Adrenal gland (tissue), 5 donors: ENCODE measurements around the gene MCU.

ENCODE experiments used
- CTCF ChIP-seq, 6 experiments: fragments of 450-650 bp in 4 of 6; fragments of 200-600 bp in 2 of 6; sonication (generic) in 1 of 6; IDR thresholded peaks; 1 replicate in 5 of 6; 2 replicates in 1 of 6; pipeline versions ENCODE4 v1.5.1 to v1.8.0; 2016 to 2021; ENCODE audit warnings: antibody characterized with exemption in 6 of 6, mild to moderate bottlenecking in 2 of 6, moderate library complexity in 1 of 6
- POLR2A ChIP-seq, 2 donors: fragments of 450-650 bp; IDR thresholded peaks; one replicate each; pipeline ENCODE4 v1.6.1; 2017; ENCODE audit warnings: antibody characterized with exemption in 2 of 2, mild to moderate bottlenecking in 2 of 2, moderate library complexity in 1 of 2
- donor health status: DM: no; HTN: no; CAD: no.

- TF ChIP-seq CTCF (IDR thresholded peaks at IDR 0.05) (no peak), POLR2A (IDR thresholded peaks at IDR 0.05) (no peak)
Measured at GRCh38 chr10:72747521-72747920, 55.6 kb downstream of the MCU start.
